Measurements from ENCODE around the gene TFB2M. TPM values are rescaled to one million over a fixed set of nuclear protein-coding genes. Genes with fewer than 3 reads are reported as not detected.
"Not testable (repeated sequence)": the region's sequence is repeated elsewhere in the genome, so short reads cannot be mapped to it uniquely, and the experiment has no call there.

The TFB2M gene
- polyA plus RNA-seq, 1 donor from 2014 or later = 19.1 TPM

DNA sequence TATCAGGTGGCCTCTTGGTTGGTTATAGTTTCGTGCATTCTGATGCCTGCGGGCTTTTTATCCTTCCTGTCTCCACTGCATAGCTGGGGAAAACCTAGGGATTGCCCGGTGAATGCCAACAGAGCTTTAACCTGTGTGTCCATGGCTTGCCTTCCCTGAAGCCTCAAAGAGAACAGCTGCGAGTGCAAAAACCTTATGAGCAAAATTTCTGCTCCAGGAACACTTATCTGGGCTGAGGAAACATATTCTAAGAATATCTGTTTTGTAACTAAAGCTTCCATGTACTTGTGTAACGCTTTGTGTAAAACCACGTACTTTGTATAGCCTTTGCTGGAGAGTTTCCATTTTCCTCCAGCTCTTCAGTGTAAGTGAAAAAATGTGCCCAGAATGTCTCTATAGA is 7.4 kb upstream of the TFB2M start:
- Mint-ChIP-seq H3K27me3 (no peaks in the 10 kb centered on the region), H3K27ac (peak overlapping the region in 2 of 3 donors; percentile 55 to 59), H3K4me1 (peaks cover 43 to 48% (median 46%) of the 10 kb centered on the region in 3 donors), H3K4me3 (peak overlapping the region in 1 of 4 donors; percentile 75), H3K9me3 (peaks cover 0 to 1% (median 0%) of the 10 kb centered on the region in 3 donors), H3K36me3 (peaks cover 7% of the 10 kb centered on the region)

DNA sequence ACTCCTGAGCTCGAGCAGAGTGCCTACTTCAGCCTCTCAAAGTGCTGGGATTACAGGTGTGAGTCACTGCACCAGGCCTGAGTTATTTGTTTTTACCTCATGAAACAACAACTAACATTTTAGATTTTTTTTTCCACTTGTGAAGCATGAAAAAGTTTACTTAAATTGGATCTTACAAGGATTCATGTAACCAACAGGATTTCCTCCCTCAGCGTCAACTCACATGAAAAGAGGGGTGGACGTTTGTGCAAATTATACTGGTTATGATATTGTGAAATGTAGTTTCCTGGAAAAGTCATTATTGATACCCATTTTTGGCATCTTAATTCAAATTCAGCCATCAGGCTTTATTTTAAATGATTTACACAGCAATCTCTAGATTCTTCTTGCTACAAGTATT is 6.7 kb upstream of the TFB2M start:
- Mint-ChIP-seq H3K27me3 (no peaks in the 10 kb centered on the region), H3K9me3 (peaks cover 0 to 1% (median 0%) of the 10 kb centered on the region in 3 donors), H3K27ac (peak overlapping the region; percentile 20 to 59 (median 55)), H3K4me1 (peaks cover 42 to 49% (median 45%) of the 10 kb centered on the region in 3 donors), H3K4me3 (peak overlapping the region in 2 of 4 donors; percentile 65 to 75), H3K36me3 (peaks cover 7% of the 10 kb centered on the region)

DNA sequence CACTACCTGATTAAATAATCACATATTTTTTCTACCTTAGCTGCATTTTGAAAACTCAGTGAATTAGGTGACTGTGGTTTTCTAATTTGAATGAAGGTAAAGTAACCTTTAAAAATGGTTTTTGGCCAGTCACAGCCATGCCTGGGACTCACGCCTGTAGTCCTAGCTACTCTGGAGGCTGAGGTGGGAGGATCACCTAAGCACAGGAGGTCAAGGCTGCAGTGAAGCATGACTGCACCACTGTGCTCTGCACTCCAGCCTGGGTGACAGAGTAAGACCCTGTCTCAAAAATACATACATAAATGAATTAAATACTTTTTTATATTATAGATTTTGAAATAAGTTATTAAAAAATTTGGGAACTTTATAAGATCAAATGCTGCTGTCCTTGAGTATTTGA is 5.9 kb upstream of the TFB2M start:
- Mint-ChIP-seq H3K27ac (peak overlapping the region in 1 of 3 donors; percentile 96), H3K4me1 (peaks cover 43 to 46% (median 46%) of the 10 kb centered on the region in 3 donors), H3K4me3 (peak overlapping the region in 1 of 4 donors; percentile 88), H3K27me3 (no peaks in the 10 kb centered on the region), H3K9me3 (peaks cover 0 to 1% (median 0%) of the 10 kb centered on the region in 3 donors), H3K36me3 (peaks cover 7% of the 10 kb centered on the region)

DNA sequence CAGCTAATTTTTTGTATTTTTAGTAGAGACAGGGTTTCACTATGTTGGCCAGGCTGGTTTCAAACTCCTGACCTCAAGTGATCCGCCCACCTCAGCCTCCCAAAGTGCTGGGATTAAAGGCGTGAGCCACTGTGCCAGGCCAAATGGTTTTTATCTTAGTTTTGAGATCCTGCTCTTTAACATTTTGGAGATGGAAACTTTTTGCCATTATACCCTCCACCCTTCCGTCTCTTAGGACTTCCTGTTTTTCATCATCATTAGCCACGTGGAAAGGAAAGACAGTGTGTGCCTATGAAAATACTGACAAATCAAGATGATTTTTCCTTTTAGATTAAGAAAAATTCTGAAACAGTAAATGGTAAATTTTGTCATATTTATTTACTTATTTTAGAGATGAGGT is 5.2 kb upstream of the TFB2M start:
- H3K27me3 Mint-ChIP-seq, H3K9me3 Mint-ChIP-seq, H3K36me3 Mint-ChIP-seq: not testable (repeated sequence)
- peaks cover 43 to 46% (median 44%) of the 10 kb centered on the region in 3 donors for H3K4me1 Mint-ChIP-seq
- H3K27ac Mint-ChIP-seq = peak overlapping the region; percentile 36 to 96 (median 95)
- peak overlapping the region; percentile 38 to 88 (median 64) for H3K4me3 Mint-ChIP-seq

DNA sequence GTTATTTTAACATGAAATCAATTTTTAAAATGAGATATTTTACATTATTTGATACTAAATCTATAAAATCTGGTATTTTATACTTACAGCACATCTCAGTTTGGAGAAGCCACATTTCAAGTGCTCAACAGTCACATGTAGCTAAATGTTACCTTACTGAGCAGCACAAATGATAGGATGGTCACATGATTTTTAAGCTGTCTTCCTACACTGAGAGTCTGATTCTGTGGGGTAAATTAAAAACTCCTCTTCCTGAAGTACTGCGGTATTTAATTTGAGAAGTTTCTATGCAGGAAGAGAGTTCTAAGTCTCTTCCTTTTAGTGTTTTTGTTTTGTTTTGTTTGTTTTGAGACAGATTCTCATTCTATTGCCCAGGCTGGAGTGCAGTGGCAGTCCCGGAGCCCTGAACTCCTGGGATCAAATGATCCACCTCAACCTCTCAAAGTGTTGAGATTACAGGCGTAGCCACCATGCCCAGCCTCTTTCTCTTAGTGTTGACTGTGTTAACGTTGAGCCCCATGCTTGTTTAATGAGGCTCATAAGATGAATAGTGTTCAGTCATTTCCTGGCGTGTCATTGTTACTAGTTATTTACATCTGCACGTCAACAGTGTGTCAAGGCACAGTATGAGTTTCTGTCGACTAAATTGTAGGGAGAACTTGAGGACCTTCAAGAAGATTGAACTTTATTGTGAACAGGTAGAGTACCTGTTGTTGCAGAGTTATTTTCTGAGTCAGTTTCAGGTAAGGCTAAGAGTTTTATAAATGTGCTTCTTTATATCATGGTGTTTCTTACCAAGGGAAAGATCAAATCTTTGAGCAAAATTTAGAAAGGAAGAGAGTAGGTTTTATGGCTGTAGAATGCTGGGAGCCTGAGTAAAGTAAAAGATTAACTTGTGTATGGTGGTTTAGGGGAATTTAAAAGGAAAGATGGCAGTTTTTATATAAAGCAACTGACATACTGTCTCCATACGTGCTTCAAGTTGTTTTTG is 3.5 kb upstream of the TFB2M start:
- Mint-ChIP-seq H3K27me3 (no peaks in the 10 kb centered on the region), H3K4me1 (peaks cover 47 to 49% (median 48%) of the 10 kb centered on the region in 3 donors), H3K27ac (peak overlapping the region; percentile 91 to 96 (median 95)), H3K4me3 (peak overlapping the region; percentile 79 to 92 (median 86)), H3K9me3 (peaks cover 0 to 1% (median 0%) of the 10 kb centered on the region in 3 donors), H3K36me3 (peaks cover 4% of the 10 kb centered on the region)

DNA sequence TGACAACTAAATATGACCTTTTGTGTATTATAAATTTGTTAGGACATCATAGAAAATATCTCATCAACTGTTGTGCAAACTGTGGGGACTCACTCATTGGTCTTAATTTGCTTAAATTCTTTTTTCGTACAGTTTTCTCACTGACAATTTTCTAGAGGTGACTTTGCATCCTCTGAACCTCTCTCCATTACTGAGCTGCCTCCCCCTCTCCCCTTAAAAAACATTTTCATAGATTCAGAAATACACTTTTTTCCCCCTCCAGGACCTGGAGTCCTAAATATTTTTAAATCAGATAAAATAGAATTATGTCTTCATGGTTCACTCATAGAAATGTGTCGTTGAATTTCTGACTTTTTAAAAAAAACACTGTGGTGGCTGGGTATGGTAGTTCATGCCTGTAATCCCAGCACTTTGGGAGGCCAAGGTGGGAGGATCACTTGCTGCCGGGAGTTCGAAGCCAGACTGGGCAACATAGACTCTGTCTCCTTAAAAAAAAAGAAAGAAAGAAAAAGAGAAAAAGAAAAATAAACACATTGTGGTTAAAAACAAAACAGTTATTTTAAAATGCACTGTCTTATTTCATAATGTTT is 1.7 kb upstream of the TFB2M start:
- peaks cover 38 to 44% (median 43%) of the 10 kb centered on the region in 3 donors for H3K4me1 Mint-ChIP-seq

DNA sequence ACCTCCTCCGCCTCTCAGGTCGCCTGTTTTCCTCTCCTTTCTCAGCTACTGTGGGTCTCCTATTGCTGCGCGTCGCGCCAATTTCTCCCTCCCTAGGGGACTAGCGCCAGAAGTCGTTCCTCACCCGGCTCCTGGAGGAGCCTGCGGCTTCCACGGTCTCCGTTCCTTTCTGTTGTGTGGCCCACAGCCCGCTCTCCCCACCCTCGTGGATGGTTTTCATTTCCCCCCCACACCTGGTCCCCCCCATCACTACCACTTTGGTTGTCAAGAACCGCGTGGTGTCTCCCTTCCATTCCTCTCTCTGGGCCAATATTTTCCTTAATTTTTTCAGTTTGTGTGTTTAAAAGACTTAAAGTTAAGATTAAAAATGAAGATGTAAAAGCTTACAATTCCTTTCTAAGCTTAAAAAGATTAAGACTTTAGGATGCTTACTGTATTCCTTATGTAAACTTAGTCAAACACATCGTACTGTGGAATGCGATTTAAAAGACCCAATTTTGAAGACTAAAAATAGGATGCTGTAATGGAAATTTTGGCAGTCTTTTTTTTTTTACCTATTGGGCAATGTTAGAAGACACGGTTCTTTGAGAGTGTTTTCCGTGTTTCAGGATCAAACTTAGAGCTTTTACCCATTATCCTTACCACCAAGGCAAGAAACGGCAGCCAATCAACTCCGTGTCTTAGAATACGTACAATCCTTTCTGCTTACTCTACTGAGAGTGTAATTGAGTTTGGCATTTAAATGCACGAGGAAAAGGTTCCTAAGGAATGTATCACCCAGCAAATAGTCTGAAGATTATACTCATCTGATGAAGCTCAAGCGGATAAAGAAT is 968 bp upstream of the TFB2M start:
- Mint-ChIP-seq H3K27ac (peak overlapping the region; percentile 91 to 96 (median 95)), H3K9me3 (peaks cover 0 to 1% (median 0%) of the 10 kb centered on the region in 3 donors), H3K4me3 (peak overlapping the region; percentile 95 to 100 (median 98)), H3K36me3 (peaks cover 2% of the 10 kb centered on the region), H3K27me3 (no peaks in the 10 kb centered on the region), H3K4me1 (peaks cover 38 to 43% (median 42%) of the 10 kb centered on the region in 3 donors)

More for the DNA sequence above, 1.7 kb upstream of the TFB2M start:
- Mint-ChIP-seq H3K36me3 (peaks cover 2% of the 10 kb centered on the region), H3K27me3 (no peaks in the 10 kb centered on the region), H3K9me3 (peaks cover 0 to 1% (median 0%) of the 10 kb centered on the region in 3 donors), H3K27ac (peak overlapping the region; percentile 91 to 96 (median 95)), H3K4me3 (peak overlapping the region; percentile 95 to 100 (median 98))

DNA sequence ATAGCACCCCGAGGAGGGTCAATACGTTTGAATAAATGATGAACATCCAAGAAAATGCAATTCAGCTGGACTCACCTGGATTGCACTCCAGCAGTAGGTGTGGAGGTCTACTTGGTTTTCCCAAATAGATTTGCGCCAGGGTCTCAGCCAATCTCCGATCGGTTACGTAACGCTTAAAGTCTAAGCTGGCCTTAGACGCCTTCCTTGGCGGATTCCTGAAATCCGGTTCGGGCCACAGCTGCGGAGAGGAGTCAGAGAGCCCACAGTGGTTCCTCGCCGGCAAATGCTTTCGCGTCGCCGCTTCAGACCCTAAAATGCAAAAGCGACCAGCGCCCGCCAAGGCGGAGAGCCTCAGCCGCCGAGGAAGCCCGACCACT is 322 bp downstream of the TFB2M start:
- peak overlapping the region; percentile 95 to 100 (median 98) for H3K4me3 Mint-ChIP-seq
- H3K4me1 Mint-ChIP-seq = peaks cover 33 to 39% (median 39%) of the 10 kb centered on the region in 3 donors
- no peaks in the 10 kb centered on the region for H3K36me3 Mint-ChIP-seq
- no peaks in the 10 kb centered on the region for H3K27me3 Mint-ChIP-seq
- peak overlapping the region; percentile 84 to 95 (median 91) for H3K27ac Mint-ChIP-seq
- no peaks in the 10 kb centered on the region for H3K9me3 Mint-ChIP-seq

DNA sequence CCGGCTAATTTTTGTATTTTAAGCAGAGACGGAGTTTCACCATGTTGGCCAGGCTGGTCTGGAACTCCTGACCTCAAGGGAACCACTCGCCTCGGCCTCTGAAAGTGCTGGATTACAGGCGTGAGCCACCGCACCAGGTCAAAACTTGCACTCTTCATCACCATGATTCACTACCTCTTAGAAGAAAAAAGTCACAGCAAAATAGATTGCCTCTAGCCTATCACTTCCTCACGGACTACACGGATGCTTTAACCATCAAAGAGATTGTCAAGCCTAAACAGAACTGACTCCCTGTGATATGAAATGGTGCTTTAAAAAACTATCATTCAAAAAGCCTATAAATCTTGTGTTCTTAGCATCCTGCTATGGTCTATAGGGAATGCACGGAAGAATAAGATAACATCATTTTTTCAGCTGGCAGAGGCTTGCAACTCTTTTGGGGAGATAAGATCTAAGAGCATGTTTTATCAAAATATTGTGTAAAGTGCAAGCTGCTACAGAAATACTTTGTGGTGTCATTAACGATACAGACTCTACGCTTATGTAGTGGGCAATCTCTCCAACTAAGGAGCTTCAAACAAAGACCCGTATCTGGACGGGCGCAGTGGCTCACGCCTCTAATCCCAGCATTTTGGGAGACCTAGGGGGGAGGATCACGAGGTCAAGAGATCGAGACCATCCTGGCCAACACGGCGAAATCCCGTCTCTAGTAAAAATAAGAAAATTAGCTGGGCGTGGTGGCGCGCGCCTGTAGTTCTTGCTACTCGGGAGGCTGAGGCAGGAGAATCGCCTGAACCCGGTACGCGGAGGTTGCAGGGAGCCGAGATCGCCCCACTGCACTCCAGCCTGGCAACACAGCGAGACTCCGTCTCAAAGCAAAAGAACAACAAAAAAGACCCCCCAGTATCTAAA is 966 bp downstream of the TFB2M start:
- Mint-ChIP-seq H3K9me3 (no peaks in the 10 kb centered on the region), H3K27me3 (no peaks in the 10 kb centered on the region), H3K4me1 (peaks cover 27 to 36% (median 35%) of the 10 kb centered on the region in 3 donors), H3K36me3 (no peaks in the 10 kb centered on the region), H3K27ac (peak overlapping the region in 2 of 3 donors; percentile 91 to 95), H3K4me3 (peak overlapping the region; percentile 95 to 100 (median 98))

DNA sequence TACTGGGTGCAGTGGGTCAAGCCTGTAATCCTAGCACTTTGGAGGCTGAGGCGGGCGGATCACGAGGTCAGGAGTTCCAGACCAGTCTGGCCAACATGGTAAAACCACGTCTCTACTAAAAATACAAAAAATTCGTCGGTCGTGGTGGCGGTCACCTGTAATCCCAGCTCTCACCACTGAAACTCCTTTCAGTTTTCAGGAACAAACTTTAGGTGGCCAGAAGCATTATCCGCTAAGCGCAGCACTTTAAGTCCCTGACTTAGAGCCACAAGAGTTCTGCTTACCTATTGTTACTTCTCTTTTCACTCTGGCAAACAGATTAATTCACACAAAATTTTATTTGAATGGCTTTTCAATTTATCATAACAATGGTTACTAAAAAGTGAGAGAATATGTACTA is 5.2 kb downstream of the TFB2M start:
- not testable (repeated sequence) for H3K9me3 Mint-ChIP-seq, H3K36me3 Mint-ChIP-seq, H3K27me3 Mint-ChIP-seq, H3K27ac Mint-ChIP-seq, H3K4me3 Mint-ChIP-seq
- H3K4me1 Mint-ChIP-seq = peaks cover 7 to 22% (median 14%) of the 10 kb centered on the region in 3 donors

DNA sequence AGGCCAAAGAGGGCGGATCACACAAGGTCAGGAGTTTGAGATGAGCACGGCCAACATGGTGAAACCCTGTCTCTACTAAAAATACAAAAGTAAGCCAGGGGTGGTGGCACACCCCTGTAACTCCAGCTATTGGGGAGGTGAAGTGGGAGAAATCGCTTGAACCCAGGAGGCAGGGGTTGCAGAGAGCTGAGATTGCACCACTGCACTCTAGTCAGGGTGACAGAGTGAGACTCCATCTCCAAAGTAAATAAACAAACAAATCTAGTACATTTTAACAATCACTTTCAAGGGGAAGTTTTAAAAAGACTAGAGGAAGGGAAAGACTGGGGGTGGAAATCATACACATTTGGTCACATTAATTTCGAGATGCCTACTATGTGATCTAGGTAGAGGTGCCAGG is 6.8 kb downstream of the TFB2M start:
- peaks cover 0 to 14% (median 6%) of the 10 kb centered on the region in 3 donors for H3K4me1 Mint-ChIP-seq
- H3K9me3 Mint-ChIP-seq = peaks cover 0 to 2% (median 0%) of the 10 kb centered on the region in 3 donors
- peak overlapping the region in 1 of 4 donors; percentile 9 for H3K4me3 Mint-ChIP-seq
- H3K36me3 Mint-ChIP-seq = peaks cover 7% of the 10 kb centered on the region
- no peaks in the 10 kb centered on the region for H3K27me3 Mint-ChIP-seq
- no peak overlapping the region for H3K27ac Mint-ChIP-seq

DNA sequence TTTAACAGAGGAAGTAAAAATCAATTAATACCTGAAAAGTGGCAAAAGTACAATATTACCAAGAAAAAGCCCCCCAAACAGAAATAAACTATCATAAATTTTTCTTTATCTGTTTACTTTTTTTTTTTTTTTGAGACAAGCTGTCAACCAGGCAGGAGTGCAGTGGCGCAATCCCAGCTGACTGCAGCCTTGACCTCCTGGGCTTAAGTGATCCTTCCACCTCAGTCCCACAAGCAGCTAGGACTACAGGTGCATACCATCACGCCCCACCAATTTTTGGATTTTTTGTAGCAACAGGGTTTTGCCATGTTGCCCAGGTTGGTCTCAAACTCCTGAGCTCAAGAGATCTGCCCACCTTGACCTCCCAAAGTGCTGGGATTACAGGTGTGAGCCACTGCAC is 8.0 kb downstream of the TFB2M start:
- H3K36me3 Mint-ChIP-seq = peaks cover 9% of the 10 kb centered on the region
- H3K27ac Mint-ChIP-seq = no peak overlapping the region
- peaks cover 0 to 9% (median 2%) of the 10 kb centered on the region in 3 donors for H3K4me1 Mint-ChIP-seq
- H3K4me3 Mint-ChIP-seq = no peak overlapping the region
- H3K9me3 Mint-ChIP-seq = peaks cover 0 to 2% (median 0%) of the 10 kb centered on the region in 3 donors
- H3K27me3 Mint-ChIP-seq = no peaks in the 10 kb centered on the region

DNA sequence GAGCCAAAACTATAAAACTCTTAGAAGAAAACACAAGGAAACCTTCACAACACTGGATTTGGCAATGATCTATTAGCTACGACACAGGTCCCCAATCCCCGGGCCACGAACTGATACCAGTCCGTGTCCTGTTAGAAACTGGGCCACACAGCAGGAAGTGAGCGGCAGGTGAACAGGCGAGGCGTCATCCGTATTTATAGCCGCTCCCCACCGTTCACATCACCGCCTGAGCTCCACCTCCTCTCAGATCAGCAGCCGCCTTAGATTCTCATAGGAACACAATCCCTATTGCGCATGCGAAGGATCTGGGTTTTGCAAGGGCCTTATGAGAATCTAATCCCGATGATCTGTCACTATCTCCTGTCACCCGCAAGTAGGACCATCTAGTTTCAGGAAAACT is 11.9 kb downstream of the TFB2M start:
- no peak overlapping the region for H3K4me3 Mint-ChIP-seq
- H3K4me1 Mint-ChIP-seq = peaks cover 0 to 2% (median 0%) of the 10 kb centered on the region in 3 donors
- no peak overlapping the region for H3K27ac Mint-ChIP-seq
- peaks cover 11% of the 10 kb centered on the region for H3K36me3 Mint-ChIP-seq
- H3K9me3 Mint-ChIP-seq = peaks cover 0 to 2% (median 0%) of the 10 kb centered on the region in 3 donors
- no peaks in the 10 kb centered on the region for H3K27me3 Mint-ChIP-seq
